IPS-18a (cell line): ENCODE measurements around the gene PREX1.

Experiments used
- H3K27ac ChIP-seq: one replicate; pipeline ENCODE4 v1.5.1; 2013; ENCODE audit warnings: low read length
- H3K27me3 ChIP-seq: one replicate; pipeline ENCODE4 v1.6.1; 2013; ENCODE audit warnings: mild to moderate bottlenecking, low read length; ENCODE audit not compliant: control insufficient read depth, insufficient read depth
- H3K36me3 ChIP-seq: one replicate; pipeline ENCODE4 v1.6.1; 2013; ENCODE audit warnings: low read depth, low read length; ENCODE audit not compliant: control insufficient read depth
- H3K4me1 ChIP-seq: one replicate; pipeline ENCODE4 v1.6.1; 2013; ENCODE audit warnings: low read depth, low read length; ENCODE audit not compliant: control insufficient read depth
- H3K4me3 ChIP-seq: one replicate; pipeline ENCODE4 v1.5.1; 2013; ENCODE audit warnings: low read length
- H3K9ac ChIP-seq: one replicate; pipeline ENCODE4 v1.6.1; 2013; ENCODE audit warnings: mild to moderate bottlenecking, low read length, moderate library complexity
- H3K9me3 ChIP-seq: one replicate; pipeline ENCODE4 v1.6.1; 2013; ENCODE audit warnings: low read depth, low read length; ENCODE audit not compliant: control insufficient read depth

The PREX1 gene

DNA sequence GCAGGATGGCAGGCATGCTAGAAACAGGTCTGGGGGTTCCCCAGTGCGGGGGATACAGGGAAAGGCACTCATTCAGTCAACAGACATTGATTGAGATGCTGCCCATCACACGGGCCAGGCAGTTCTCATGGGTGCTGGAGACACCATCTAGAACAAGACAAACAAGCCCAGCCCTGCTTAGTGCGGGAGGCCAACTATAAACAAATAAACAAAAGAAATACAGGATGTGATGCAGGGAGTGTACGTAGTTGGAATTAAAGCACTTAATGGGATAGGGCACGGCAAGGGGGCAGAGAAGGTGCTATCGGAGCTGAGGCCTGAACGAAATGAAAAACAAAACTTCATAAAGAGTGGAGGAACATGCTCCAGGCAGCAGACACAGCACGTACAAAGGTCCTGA, 169.3 kb downstream of the PREX1 start:
- Histone ChIP-seq H3K9ac (no peak overlapping the region), H3K36me3 (no peaks in the 10 kb centered on the region), H3K4me3 (no peak overlapping the region), H3K27me3 (no peaks in the 10 kb centered on the region), H3K4me1 (no peaks in the 10 kb centered on the region), H3K27ac (no peak overlapping the region), H3K9me3 (no peaks in the 10 kb centered on the region)

DNA sequence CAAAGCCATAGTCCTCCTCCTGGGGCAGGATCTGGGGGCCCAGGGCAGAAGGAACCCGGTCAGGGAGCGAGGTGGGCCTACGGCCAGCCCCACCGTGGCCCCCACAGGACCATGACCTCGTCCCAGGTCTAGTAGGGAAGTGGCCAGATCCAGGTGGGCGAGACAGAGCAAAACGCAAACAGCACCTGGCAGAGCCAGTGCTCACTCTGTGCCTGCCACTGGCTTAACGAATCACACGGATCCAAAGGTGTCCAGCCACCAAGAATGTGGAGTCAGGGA, 169.7 kb downstream of the PREX1 start:
- Histone ChIP-seq H3K4me1 (no peaks in the 10 kb centered on the region), H3K36me3 (no peaks in the 10 kb centered on the region), H3K27ac (no peak overlapping the region), H3K27me3 (no peaks in the 10 kb centered on the region), H3K9me3 (no peaks in the 10 kb centered on the region), H3K4me3 (no peak overlapping the region), H3K9ac (no peak overlapping the region)

DNA sequence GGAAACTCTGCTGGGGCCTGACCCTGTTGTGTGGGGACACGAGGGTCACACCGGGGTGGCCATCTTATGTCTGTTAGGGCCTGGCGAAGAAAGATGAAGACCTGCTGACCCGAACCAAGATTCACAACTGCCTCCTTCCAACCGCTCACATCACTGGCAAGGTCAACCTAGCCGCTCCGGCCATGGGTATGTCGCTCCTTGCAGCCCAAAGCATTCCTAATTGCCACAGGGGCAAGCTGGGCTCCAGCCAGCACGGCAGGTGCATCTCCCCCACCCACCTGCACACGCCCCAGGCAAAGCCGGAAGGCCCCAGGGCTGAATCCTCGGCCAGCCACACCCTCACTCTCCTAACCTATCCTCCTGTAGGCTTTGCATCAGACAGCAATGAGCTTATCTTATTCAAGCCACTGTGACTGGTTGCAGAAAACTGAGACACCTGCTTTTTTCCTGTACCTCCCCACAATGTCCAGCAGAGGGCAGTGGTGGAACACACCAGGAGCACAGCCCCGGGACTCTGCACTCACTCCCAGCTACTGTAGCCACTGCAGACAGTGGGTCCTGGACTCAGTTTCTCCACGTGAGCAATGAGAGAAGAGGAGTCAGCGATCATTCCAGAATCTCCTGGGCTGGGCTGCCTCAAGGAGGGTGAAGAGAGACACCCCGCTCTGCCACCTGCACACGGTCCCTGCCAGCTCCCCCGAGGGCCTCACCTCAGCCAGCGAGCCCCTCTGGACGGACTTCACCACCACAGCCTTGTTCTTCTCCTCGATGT, 170.2 kb downstream of the PREX1 start:
- Histone ChIP-seq H3K4me3 (no peak overlapping the region), H3K27ac (no peak overlapping the region), H3K9ac (no peak overlapping the region), H3K9me3 (no peaks in the 10 kb centered on the region), H3K36me3 (no peaks in the 10 kb centered on the region), H3K4me1 (no peaks in the 10 kb centered on the region), H3K27me3 (no peaks in the 10 kb centered on the region)

DNA sequence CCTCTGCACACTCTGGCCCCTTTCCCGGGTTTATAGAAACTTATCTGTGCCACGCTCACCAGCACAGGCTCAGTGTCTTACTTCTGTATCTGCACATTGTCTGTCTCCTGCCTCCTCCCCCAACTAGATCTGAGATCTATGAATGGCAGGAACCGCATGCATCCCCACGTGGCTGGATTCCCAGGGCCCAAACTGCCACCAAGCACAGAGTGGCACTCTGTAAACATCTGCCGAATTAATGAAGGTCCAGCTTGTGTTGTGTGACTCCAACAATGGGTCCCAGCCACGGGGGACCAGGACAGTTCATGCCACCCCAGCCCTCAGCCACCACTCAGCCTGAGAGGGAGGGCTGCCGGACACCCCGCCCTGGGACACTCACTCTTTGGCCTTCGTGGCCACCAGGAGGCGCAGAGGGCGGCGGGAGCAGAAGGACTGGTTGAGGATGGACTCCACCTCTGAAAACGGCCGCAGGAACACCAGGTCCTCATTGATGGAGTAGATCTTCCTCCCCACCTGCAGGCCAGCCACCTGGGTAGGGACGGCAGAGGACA, 171.1 kb downstream of the PREX1 start:
- Histone ChIP-seq H3K27me3 (no peaks in the 10 kb centered on the region), H3K36me3 (no peaks in the 10 kb centered on the region), H3K27ac (no peak overlapping the region), H3K9me3 (no peaks in the 10 kb centered on the region), H3K4me1 (no peaks in the 10 kb centered on the region), H3K9ac (no peak overlapping the region), H3K4me3 (no peak overlapping the region)

DNA sequence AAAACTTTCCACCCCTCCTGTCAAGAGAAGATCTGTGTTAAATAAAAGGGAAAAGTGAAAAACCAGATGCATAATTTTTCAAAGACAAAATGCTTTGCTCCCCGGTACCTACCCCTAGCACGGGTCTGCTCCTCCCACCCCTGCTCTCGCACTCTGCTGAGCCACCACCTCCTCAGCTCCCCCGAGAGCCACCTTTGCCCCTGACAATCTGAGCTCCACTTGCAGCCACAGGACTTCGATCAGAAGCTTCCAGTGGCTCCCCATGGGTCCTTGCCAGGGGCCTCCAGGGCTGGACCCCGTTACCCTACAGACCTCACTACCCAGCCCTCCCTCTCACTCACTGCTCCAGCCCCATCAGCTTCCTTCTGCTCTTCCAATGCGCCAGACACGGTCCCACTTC, 171.7 kb downstream of the PREX1 start:
- no peaks in the 10 kb centered on the region for H3K4me1 ChIP-seq
- H3K9me3 ChIP-seq = no peaks in the 10 kb centered on the region
- no peaks in the 10 kb centered on the region for H3K27me3 ChIP-seq
- H3K4me3 ChIP-seq = no peak overlapping the region
- no peak overlapping the region for H3K9ac ChIP-seq
- H3K36me3 ChIP-seq = no peaks in the 10 kb centered on the region
- no peak overlapping the region for H3K27ac ChIP-seq

DNA sequence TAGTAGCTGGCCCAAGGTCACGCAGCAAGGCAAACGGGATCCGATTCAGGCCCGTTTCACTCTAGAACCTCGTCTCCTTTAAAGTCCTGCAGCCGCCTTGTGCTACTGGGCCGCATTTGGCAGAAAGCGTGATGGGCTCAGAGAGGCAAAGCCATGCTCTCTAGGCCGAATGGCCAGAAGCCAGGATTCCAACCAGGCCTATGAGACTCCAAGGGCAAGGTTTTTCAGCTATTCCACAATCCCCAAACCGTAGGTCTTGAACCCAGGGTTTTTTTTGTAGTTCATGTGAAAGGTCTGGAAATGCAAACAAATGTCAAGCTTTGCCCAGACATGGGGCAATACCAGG, 174.1 kb downstream of the PREX1 start:
- Histone ChIP-seq H3K4me1 (no peaks in the 10 kb centered on the region), H3K36me3 (peaks cover 3% of the 10 kb centered on the region), H3K27ac (no peak overlapping the region), H3K9ac (no peak overlapping the region), H3K9me3 (no peaks in the 10 kb centered on the region), H3K27me3 (no peaks in the 10 kb centered on the region), H3K4me3 (no peak overlapping the region)

DNA sequence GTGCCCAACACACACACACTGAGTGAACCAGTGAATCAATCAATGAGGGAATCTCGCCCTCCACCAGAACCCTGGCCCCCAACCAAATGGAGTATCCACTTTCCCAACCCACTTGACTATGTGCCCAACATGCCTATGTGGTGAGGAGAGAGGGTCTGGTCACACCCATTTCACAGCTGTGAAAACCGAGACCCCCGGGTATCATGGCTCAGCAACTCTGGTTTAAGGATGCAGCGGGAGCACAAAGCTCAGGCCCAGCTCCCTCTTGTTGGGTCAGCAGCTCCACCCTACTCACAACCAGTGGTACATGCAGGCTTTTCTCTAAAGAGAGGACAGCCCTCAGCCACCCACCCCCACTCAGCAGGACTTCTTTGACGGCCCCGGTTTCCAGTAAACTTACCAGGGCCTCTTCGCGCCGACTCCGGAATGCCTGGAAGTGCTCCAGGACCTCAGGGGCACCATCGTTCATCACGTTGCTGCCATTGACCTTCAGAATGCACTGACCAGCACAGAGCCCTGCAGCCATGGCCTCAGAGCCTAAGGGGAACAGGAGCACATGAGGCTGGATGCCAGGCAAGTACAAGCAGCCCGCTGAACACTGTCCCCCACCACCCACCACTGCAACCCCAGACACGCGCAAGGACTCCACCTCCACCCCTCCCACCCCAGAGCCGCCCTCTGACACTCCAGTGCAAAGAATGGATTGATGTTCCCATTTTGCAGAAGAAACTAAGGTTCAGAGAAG, 174.7 kb downstream of the PREX1 start:
- Histone ChIP-seq H3K4me1 (no peaks in the 10 kb centered on the region), H3K36me3 (peaks cover 3% of the 10 kb centered on the region), H3K27me3 (no peaks in the 10 kb centered on the region), H3K4me3 (no peak overlapping the region), H3K27ac (no peak overlapping the region), H3K9ac (no peak overlapping the region), H3K9me3 (no peaks in the 10 kb centered on the region)

DNA sequence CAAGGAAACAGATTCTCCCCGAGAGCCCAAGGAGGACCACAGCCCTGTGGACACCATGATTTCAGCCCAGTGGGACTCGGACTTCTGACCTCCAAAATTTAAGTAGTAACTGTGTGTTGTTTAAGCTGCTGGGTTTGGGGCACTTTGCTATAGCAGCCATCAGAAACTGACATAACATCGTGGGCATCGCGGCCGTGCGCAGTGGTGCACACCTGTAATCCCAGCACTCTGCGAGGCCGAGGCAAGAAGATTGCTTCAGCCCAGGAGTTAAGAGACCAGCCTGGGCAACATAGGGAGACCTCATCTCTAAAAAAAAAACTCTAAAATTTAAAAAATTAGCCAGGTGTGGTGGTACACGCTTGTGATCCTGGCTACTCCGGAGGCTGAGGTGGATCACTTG, 175.8 kb downstream of the PREX1 start:
- H3K9me3 ChIP-seq = no peaks in the 10 kb centered on the region
- no peak overlapping the region for H3K27ac ChIP-seq
- no peaks in the 10 kb centered on the region for H3K27me3 ChIP-seq
- no peak overlapping the region for H3K9ac ChIP-seq
- H3K4me1 ChIP-seq = no peaks in the 10 kb centered on the region
- peaks cover 3% of the 10 kb centered on the region for H3K36me3 ChIP-seq
- H3K4me3 ChIP-seq = no peak overlapping the region

DNA sequence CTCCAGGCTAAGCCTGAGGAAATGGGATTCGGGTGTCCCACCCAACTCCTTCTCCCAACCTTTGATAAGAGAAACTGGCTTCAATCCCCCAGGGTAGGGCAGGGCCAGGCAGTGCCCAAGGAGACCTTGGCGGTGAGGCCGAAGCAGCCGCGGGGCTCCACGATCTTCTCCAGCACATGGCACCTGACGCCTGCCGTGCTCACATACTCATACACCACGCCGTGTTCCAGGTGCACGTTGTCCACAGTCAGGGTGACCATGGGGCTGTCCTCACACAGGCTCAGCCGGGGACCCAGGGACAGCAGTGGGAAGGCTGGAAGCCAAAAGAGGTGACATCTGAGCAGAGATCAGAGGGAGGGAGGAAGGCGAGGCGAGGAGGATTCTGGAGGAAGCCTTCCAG, 176.5 kb downstream of the PREX1 start:
- no peaks in the 10 kb centered on the region for H3K4me1 ChIP-seq
- H3K36me3 ChIP-seq = peaks cover 3% of the 10 kb centered on the region
- H3K9ac ChIP-seq = no peak overlapping the region
- H3K9me3 ChIP-seq = no peaks in the 10 kb centered on the region
- no peak overlapping the region for H3K27ac ChIP-seq
- no peak overlapping the region for H3K4me3 ChIP-seq
- no peaks in the 10 kb centered on the region for H3K27me3 ChIP-seq

DNA sequence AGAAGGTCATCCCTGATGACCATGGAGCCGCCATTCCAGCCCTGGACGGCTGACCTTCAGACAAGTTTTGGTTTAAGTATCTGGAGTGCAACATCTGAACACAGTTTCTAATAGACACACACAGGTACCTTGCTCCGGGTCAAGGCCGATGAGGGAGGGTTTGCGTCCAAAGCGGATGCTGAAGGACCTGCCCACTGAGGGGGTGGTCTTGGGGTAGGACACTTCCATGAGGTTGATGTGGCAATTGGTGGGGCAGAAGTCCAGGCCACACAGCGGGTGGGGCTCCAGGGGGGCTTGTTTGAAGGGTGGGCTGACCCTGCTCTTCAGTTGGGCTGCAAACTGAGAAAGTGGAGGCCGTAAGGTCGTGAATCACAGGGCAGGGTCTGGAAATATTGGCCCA, 177.9 kb downstream of the PREX1 start:
- H3K4me3 ChIP-seq = no peak overlapping the region
- no peaks in the 10 kb centered on the region for H3K9me3 ChIP-seq
- peaks cover 15% of the 10 kb centered on the region for H3K36me3 ChIP-seq
- H3K4me1 ChIP-seq = no peaks in the 10 kb centered on the region
- H3K27ac ChIP-seq = no peak overlapping the region
- no peaks in the 10 kb centered on the region for H3K27me3 ChIP-seq
- H3K9ac ChIP-seq = no peak overlapping the region

DNA sequence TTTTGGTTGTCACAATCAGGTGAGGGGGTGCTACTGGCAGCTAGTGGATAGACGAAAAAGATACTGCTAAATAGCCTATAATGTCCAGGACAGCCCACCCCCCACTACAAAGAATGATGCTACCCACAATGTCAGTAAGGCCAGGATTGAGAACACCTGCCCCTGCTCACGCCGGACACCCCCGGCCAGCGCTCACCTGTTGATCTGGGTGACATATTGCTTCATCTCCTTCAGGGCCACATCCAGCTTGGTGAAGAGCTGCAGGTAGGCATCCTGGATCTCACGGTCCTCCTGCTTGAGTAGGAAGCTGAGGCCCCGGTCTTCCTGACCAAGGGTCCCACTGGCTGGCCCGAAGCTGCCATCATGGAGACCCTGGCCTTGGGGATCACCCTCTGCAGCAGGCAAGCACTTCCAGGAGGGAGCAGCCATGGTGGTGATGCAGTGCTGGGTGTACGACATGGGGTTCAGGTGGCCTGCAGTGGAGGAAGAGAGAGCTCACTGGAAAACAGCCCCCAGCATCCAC, 178.6 kb downstream of the PREX1 start:
- no peaks in the 10 kb centered on the region for H3K9me3 ChIP-seq
- peaks cover 21% of the 10 kb centered on the region for H3K36me3 ChIP-seq
- H3K9ac ChIP-seq = no peak overlapping the region
- H3K27ac ChIP-seq = no peak overlapping the region
- no peaks in the 10 kb centered on the region for H3K27me3 ChIP-seq
- no peaks in the 10 kb centered on the region for H3K4me1 ChIP-seq
- H3K4me3 ChIP-seq = no peak overlapping the region
